ENCODE results near the gene ELL. TPM values are rescaled to one million over a fixed set of nuclear protein-coding genes. Genes with fewer than 3 reads are reported as not detected.

The ELL gene
- total RNA-seq, 1 experiment from 2014 or later = 10.1 TPM

- Histone ChIP-seq H3K4me1 (no peaks in the 10 kb centered on the region; the same call in 1 of the 2 replicates), H3K27me3 (no peaks in the 10 kb centered on the region), H3K36me3 (no peaks in the 10 kb centered on the region), H3K9me3 (replicated peaks) (no peaks in the 10 kb centered on the region), H3K27ac (no peak overlapping the region), H3K4me3 (no peak overlapping the region)
- no peak for DNase-seq
Observed at GRCh38 chr19:18494267-18494607, 27.6 kb downstream of the ELL start.

DNA sequence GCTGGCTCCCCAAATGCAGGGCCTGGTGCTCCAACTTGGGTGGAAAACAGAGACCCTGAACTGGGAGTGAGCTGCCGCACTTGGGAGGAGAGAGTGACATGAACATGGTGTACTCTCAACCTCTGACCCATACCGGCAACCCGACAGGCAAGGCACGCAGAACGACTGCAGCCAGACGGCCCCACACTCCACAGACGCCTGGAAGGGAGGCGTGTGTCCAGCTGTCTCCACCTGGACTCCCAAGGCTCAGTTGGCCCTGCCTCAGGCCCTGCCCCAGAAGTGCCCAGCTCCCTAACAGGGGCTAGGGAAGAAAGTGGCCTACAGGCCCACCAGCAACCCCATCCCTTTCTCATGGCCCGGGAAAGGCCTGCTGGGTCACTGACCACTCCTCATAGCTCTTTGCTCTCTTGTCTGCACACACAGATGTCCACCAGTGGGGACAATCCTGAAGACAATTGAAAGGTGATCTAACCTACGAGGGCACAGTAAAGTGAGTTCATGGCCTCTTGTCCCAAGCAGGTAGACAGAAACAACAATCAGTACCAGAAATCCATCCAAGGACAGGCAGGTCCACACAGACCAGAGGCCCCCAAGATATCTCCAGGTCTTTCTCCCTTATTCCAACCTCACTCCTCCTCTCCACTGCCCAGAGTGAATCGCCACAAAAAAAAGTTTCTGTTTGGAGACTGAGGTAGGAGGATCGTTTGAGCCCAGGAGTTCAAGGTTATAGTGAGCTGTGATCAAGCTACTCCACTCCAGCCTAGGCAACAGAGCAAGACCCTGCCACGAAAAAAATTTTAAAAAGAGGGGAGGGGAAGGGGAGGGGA is 28.2 kb downstream of the ELL start:
- H3K27ac ChIP-seq = no peak overlapping the region

DNA sequence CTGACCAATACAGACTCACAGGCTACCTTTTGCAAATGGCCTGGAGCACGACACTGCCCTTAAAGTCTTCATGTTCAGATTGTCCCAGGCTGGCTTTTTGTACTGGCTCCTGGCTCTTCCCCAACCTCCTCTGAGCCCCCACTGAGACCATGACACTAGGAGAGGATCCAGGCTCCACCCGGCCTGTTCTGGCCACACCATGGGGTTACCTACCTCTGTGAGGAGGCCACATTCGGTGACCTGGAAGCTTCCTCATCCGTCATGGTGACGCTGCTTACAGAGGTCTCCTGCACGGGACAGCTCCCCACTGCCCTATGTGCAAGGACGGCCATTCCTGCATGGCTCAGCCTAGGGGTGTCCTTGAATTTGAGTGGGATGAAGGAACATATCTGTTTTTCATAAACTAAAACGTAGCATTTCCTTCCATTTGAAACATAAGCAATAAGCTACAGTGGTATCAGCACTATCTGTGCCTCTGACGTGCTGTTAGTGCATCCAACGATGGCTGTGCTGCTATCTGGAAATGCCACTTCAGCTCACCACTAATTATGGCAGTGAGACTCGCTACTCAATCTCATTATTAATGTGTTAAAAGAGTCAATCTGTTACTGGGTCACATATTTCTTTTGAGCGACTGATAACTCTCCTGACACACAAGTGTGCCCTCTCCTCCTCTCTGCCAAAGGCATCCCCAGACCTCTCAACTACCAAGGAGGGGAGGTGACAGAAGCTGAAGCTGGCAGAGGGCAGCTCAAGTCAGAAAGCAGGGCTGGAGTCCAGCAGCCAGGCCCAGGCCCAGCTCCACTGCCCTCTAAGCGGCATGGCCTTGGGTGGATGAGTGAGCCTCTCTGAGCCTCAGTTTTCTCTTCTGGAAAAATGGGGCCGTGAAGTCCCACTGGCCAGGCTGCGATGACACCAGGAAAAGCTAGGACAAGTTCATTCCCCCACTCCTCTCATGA is 29.6 kb downstream of the ELL start:
- Histone ChIP-seq H3K27ac (no peak overlapping the region), H3K9me3 (replicated peaks) (no peaks in the 10 kb centered on the region), H3K36me3 (no peaks in the 10 kb centered on the region), H3K27me3 (no peaks in the 10 kb centered on the region), H3K4me1 (no peaks in the 10 kb centered on the region; the same call in 1 of the 2 replicates), H3K4me3 (no peak overlapping the region)
- DNase-seq = no peak

More for the DNA sequence above, 28.2 kb downstream of the ELL start:
- DNase-seq = no peak
- H3K9me3 ChIP-seq (replicated peaks) = no peaks in the 10 kb centered on the region
- H3K27me3 ChIP-seq = no peaks in the 10 kb centered on the region
- no peaks in the 10 kb centered on the region for H3K36me3 ChIP-seq
- no peaks in the 10 kb centered on the region; the same call in 1 of the 2 replicates for H3K4me1 ChIP-seq
- no peak overlapping the region for H3K4me3 ChIP-seq

DNA sequence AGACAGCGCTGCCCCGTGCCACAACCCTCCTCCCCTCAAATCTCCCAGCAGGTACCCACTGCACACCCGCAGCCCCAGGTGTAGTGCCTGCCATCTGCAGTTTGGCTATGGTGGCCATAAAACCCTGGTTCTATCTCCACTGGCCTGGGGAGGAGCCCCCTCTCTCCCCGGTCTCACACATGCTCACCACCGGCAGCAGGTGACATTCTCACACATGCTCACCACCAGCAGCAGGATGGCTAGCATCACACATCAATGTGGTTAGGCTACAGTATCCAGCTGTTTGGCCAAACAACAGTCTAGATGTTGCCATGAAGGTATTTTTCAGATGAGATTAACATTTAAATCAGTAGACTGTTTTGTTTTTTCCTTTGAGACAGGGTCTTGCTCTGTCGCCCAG is 31.1 kb downstream of the ELL start:
- H3K27ac ChIP-seq = no peak overlapping the region
- H3K36me3 ChIP-seq = no peaks in the 10 kb centered on the region
- no peaks in the 10 kb centered on the region for H3K9me3 ChIP-seq (replicated peaks)
- H3K4me3 ChIP-seq = no peak overlapping the region
- H3K4me1 ChIP-seq = no peaks in the 10 kb centered on the region
- DNase-seq = no peak
- H3K27me3 ChIP-seq = no peaks in the 10 kb centered on the region

DNA sequence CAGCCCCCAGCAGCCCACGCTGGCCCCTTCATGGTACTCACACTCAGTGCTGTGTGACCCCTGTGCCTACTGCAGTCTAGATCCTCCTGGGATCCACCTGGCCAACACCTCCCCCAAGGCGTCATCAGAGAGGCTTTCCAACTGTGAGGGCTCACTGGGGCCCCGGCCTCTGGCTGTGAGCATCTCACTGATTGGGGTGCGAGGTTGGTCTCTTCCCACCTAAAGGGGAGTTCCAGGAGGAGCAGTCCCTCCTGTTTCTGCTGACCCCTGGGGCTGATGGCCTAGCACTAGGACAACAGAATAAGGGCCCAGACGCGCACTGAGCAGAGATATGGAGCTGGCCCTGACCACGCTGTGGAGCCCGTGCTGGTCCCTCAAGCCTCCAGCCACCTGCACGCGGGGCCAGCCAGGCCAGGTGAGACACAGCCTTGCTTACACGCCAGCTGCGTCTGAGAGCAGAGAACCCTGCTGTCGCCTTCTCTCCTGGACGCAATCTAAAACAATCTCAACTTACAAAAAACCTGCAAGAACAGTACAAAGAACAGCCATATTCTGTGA is 32.2 kb downstream of the ELL start:
- DNase-seq = no peak
- no peaks in the 10 kb centered on the region for H3K36me3 ChIP-seq
- no peak overlapping the region for H3K27ac ChIP-seq
- no peaks in the 10 kb centered on the region for H3K9me3 ChIP-seq (replicated peaks)
- no peaks in the 10 kb centered on the region for H3K27me3 ChIP-seq
- no peak overlapping the region for H3K4me3 ChIP-seq
- H3K4me1 ChIP-seq = no peaks in the 10 kb centered on the region

DNA sequence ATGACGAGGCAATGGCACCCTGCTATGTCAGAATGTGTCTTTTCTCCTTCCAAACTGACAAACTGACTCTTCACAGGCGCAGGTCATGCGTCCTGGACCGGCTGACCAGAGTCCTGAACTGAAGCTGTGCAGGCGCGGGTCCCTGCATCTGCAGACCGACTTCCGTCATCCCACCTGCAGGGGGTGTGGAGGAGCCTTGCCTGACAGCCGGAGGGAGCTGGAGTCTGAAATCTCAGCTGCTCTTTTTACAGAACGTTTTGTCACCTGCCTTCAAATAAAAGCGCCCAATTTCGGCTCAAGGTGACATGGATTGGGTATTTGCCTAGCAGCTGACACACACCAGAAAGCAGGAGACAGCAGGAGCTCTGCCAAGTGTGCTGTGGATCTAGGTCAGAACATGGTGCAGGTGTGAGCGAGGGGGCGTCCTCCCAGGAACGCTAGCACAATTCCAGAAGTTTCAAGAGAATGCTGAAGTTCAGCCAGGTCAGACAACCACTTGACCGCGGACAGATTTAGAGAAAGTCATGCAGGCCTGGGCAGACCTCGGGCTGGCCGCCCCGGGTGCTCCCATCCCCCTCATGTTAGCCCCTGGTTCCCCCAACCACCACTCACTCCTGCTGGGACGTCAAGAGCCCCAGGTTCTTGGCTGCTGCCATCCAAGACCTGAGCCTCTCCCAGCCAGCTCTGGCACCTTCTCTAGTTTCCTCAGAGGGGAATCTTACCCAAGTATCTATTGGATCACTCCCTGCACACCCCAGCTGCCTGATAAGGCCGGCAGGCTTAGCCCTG is 32.8 kb downstream of the ELL start:
- H3K36me3 ChIP-seq = no peaks in the 10 kb centered on the region
- H3K27ac ChIP-seq = no peak overlapping the region
- H3K27me3 ChIP-seq = no peaks in the 10 kb centered on the region
- no peaks in the 10 kb centered on the region for H3K4me1 ChIP-seq
- no peaks in the 10 kb centered on the region for H3K9me3 ChIP-seq (replicated peaks)
- no peak overlapping the region for H3K4me3 ChIP-seq
- DNase-seq = no peak

- no peak for DNase-seq
- Histone ChIP-seq H3K4me3 (no peak overlapping the region), H3K4me1 (peaks cover 3% of the 10 kb centered on the region), H3K27me3 (no peaks in the 10 kb centered on the region), H3K27ac (no peak overlapping the region), H3K9me3 (replicated peaks) (no peaks in the 10 kb centered on the region), H3K36me3 (no peaks in the 10 kb centered on the region)
Observed at GRCh38 chr19:18488403-18488723, 33.5 kb downstream of the ELL start.

- H3K27ac ChIP-seq = no peak overlapping the region
- H3K36me3 ChIP-seq = no peaks in the 10 kb centered on the region
- H3K27me3 ChIP-seq = no peaks in the 10 kb centered on the region
- DNase-seq = no peak
- no peaks in the 10 kb centered on the region for H3K9me3 ChIP-seq (replicated peaks)
- peaks cover 9% of the 10 kb centered on the region for H3K4me1 ChIP-seq
- no peak overlapping the region for H3K4me3 ChIP-seq
Observed at GRCh38 chr19:18487576-18488402, 34.1 kb downstream of the ELL start.

DNA sequence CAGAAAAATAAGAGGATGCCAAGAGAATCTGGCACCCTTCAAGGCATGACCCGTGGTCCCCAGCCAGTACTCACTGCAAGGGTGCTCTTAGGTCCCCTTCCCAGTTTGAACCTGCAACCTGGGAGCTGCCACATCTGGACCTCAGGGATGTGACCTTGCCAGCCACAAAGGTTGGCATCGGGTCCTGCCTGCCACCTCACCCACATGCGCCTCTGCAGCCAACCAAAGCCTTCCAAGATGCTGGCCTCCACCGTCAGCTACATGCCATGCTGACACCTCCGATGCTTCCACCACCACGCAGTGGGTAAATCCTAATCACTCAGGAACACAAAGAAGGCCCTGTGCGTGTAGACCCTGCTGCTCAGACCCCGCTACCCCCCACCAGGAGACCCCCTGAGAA is 35.1 kb downstream of the ELL start:
- H3K4me1 ChIP-seq = peaks cover 10% of the 10 kb centered on the region
- DNase-seq = no peak

GRCh38 chr19:18484992-18485391 is 36.9 kb downstream of the ELL start:
- H3K4me1 ChIP-seq = peaks cover 13% of the 10 kb centered on the region
- no peak overlapping the region for H3K4me3 ChIP-seq
- no peaks in the 10 kb centered on the region for H3K9me3 ChIP-seq (replicated peaks)
- H3K27me3 ChIP-seq = no peaks in the 10 kb centered on the region
- no peak overlapping the region for H3K27ac ChIP-seq
- no peak for DNase-seq
- no peaks in the 10 kb centered on the region for H3K36me3 ChIP-seq

More for the DNA sequence above, 35.1 kb downstream of the ELL start:
- Histone ChIP-seq H3K27me3 (no peaks in the 10 kb centered on the region), H3K36me3 (no peaks in the 10 kb centered on the region), H3K27ac (no peak overlapping the region), H3K4me3 (no peak overlapping the region), H3K9me3 (replicated peaks) (no peaks in the 10 kb centered on the region)

DNA sequence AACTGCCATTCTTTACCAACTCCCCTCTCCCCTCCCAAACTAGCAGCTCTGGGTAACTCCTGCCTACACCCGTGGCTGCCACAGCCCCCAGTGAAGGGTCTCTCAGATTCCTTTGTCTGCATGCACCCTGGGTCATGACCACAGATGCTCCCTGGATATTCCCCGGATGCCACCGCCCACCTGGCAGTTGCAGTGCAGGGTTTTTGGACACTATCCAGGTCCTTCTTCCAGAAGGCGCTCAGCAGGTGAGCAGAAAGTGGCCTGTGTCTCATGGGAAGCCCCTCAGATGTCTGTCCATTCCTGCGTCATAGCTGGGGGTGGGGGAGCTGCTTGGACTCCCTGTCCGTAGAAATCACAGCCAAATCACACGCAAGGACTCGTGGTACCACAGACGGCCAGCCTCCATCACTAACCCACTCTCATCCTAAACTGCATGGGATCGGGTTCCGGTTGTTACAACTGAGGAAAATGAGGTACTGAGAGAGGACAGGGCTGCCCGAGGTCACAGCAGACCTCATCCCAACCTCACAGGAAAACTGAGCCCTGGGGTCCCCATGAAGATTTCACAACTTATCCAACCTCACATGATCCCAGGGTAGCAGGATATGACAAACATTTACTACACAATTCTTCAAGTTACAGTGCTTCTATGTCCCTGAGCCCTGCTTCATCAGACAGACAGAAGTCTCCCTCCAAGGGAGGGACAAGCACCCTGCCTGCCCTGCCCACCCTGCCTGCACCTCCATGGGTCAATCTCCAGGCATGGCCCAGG is 38.6 kb downstream of the ELL start:
- Histone ChIP-seq H3K4me1 (peaks cover 25% of the 10 kb centered on the region), H3K27ac (no peak overlapping the region), H3K9me3 (replicated peaks) (no peaks in the 10 kb centered on the region), H3K36me3 (no peaks in the 10 kb centered on the region), H3K27me3 (no peaks in the 10 kb centered on the region), H3K4me3 (no peak overlapping the region)
- DNase-seq = no peak

DNA sequence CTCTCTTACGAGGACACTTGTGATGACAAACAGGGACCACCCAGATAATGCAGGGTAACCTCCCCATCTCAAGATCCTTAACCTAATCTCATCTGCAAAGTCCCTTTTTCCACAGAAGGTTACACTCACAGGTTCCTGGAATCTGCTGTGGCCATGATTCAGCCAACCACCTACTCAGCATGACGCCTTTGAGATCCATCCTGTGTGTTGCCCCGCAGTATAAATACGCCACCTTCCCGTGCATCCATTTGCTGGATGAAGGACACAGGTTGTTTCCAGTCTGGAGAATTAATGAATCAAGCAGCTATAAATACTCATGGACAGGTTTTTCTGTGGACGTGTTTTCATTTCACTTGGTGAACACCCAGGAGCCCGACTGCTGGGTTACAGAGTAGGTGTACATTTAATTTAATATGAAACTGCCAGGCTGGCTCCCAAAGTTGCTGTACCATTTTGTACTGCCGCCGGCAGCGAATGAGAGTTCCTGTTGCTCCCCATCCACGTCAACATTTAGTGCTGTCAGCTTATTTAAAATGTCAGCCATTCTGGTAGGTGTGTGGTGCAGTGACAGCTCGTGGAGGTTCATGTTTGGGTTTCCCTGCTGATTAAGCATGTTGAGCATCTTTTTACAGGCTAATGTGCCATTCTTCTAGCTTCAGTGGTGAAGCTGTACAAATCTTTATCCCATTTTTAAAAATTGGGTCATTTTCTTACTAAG is 40.2 kb downstream of the ELL start:
- H3K4me3 ChIP-seq = no peak overlapping the region
- no peak overlapping the region for H3K27ac ChIP-seq
- no peaks in the 10 kb centered on the region for H3K9me3 ChIP-seq (replicated peaks)
- no peak for DNase-seq
- no peaks in the 10 kb centered on the region for H3K27me3 ChIP-seq
- H3K36me3 ChIP-seq = no peaks in the 10 kb centered on the region
- peaks cover 25% of the 10 kb centered on the region for H3K4me1 ChIP-seq
